ENCODE results near the gene CTNNA2.

Gene CTNNA2

GRCh38 chr2:80643598-80643997 lies 1130.7 kb downstream of the CTNNA2 start:
- DNase-seq = no peak

DNA sequence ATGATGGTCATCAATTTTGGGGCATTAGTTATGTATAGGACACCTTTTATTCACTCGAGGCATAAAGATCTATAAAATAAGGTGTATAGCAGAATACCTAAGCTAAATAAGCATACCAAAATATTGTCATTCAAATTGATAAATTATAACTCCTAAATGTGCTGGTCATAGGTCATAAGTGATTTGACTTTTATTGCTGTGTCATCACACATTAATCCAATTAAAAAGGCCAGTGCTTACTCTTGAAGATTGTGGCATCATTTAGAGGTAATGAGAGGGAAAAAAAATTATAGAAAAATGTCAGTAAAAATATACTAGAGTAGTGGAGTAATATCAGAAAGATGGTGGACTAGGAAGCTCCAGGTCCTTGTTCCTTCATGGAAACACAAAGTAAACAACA lies 1138.6 kb downstream of the CTNNA2 start:
- DNase-seq = no peak

GRCh38 chr2:80655265-80655664 lies 1142.4 kb downstream of the CTNNA2 start:
- DNase-seq = no peak

DNA sequence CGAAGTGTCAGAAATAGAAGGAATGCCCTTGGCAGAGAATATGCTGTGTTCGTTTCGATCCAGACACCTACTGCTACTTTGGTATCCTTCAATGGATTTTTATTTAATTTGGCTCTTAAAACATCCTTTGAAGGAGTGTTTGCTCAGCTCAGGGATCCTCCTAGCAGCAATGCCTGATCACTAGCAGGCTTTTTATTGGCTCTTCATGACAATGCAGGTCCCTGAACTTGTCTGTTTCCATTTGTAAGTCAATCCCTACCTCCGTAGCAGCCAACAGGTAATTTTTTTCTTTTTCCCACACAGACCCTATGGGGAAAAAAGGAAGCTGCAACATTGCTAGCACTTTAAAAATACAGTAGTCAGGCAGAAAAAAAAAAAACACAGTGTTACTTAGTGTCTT lies 1157.9 kb downstream of the CTNNA2 start:
- DNase-seq = no peak

DNA sequence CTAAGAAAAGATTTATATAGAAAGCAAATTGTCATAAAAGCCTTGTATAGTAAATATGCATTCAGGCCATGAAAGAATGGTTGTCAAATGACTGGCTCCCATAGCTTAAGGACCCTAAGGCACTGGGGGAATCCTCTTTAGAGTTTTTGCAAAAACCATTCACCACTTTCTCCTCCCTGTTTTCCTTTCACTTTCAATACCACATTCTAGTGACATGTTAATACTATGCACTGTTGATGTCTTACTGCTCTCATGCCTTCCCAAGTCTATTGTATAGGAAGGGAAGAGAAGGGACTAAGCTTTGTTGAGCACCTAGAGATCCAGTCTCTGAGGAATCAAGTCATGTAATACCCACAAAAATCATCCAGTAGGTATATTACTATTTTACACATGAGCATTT lies 1174.7 kb downstream of the CTNNA2 start:
- no peak for DNase-seq

DNA sequence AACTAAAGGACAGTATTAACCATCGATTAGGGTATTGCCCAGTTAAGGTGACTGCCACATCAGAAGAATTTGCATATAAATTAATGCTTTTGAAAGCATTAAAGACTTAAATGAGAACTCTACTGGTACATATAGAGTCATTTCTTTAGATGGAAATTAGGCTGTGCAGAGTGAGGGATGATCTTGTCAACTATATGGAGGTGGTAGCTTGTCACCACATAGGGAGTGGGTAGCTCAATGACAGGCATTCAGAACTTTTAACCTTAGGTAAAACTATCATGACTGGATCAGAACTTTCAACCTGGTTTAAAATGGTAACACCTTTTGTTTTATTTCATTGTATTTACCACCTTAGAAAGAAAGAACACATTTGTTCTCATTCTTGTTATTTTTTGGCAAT lies 1176.3 kb downstream of the CTNNA2 start:
- no peak for DNase-seq
